HG02981 (cell line): ENCODE data around the gene PRDM15.

Experiments used
- ATAC-seq: cut with Tn5 transposase; IDR thresholded peaks from one replicate; pipeline ENCODE4 v1.9.1; 2021; ENCODE audit warnings: mild to moderate bottlenecking, moderate library complexity; ENCODE audit not compliant: unreplicated experiment

The PRDM15 gene

GRCh38 chr21:41767606-41768436 lies 111.3 kb downstream of the PRDM15 start:
- no peak for ATAC-seq

- peak; percentile 55 for ATAC-seq
Observed at GRCh38 chr21:41766883-41767605, 112.1 kb downstream of the PRDM15 start, which contains the start of gene RIPK4. Gene RIPK4 (minus strand): TSS chr21:41767052. CDS start chr21:41767041, 11 bp downstream.

GRCh38 chr21:41765973-41766882 lies 112.9 kb downstream of the PRDM15 start:
- no peak for ATAC-seq

GRCh38 chr21:41765420-41765821 lies 113.7 kb downstream of the PRDM15 start:
- ATAC-seq = no peak

GRCh38 chr21:41764558-41765419 lies 114.4 kb downstream of the PRDM15 start:
- no peak for ATAC-seq

- no peak for ATAC-seq
Observed at GRCh38 chr21:41763996-41764395, 115.1 kb downstream of the PRDM15 start.

- ATAC-seq = no peak
Observed at GRCh38 chr21:41763398-41763931, 115.7 kb downstream of the PRDM15 start.

- no peak for ATAC-seq
Observed at GRCh38 chr21:41762753-41763152, 116.4 kb downstream of the PRDM15 start.

GRCh38 chr21:41761934-41762635 lies 117.1 kb downstream of the PRDM15 start:
- ATAC-seq = no peak

GRCh38 chr21:41761211-41761933 lies 117.8 kb downstream of the PRDM15 start:
- ATAC-seq = no peak

- ATAC-seq = no peak
Observed at GRCh38 chr21:41760411-41760810, 118.7 kb downstream of the PRDM15 start.

- ATAC-seq = no peak
Observed at GRCh38 chr21:41759926-41760325, 119.2 kb downstream of the PRDM15 start.

GRCh38 chr21:41759214-41759840 lies 119.8 kb downstream of the PRDM15 start:
- no peak for ATAC-seq

GRCh38 chr21:41758550-41758949 lies 120.6 kb downstream of the PRDM15 start:
- no peak for ATAC-seq

GRCh38 chr21:41755934-41756773 lies 123.0 kb downstream of the PRDM15 start:
- ATAC-seq = no peak

GRCh38 chr21:41755258-41755933 lies 123.7 kb downstream of the PRDM15 start:
- no peak for ATAC-seq

- ATAC-seq = no peak
Observed at GRCh38 chr21:41754479-41754891, 124.7 kb downstream of the PRDM15 start.
